Measurements from ENCODE around the gene OR2H2.

DNA sequence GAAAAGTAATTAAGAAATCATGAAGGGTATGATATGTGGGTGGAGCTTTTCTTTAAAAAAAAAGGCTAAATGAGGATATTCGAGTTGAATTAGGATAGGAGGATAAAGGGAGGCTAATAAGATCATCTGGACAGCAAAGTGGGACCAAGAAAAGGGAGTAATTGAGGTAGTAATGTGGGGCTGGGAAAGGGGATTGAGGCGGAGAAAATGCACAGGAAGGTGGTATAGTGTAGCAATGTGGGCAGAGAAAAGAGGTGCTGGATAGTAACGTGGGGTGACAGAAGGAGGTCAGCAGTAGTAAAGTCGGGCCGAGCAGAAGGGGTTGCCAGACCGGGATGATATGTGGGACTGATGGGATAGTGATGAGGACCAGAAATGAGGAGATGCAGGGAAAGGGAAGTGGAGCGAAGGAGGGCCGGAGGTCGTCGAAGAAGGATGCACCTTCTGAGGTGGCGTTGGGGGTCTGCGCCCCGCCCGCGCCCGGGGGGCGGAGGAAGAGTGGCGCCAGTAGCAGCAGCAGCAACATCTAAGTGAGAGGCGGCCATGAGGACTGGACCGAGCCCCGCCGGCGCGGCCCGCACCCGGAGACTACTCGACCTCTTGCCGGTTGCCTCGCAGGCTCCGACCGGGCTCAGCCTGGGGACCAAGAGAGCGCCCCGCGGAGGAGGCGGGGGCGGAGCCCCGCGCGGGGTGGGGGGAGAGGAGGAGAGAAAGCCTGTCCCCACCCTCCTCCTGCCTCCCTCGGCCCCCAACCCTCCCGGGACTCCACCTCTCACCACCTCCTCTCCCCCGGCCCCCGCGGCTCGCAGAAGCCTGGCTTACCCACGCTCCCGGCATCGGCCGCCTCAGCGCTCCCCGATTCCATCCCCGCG is 47.2 kb downstream of the OR2H2 start:
- TF ChIP-seq CTCF (IDR thresholded peaks at IDR 0.05) (no peak), EP300 (IDR thresholded peaks at IDR 0.05) (no peak)

All from tibial nerve (tissue), 4 donors.